Measurements from ENCODE around the gene SELENOK.
"Not testable (repeated sequence)": the region's sequence is repeated elsewhere in the genome, so short reads cannot be mapped to it uniquely, and the experiment has no call there.

The SELENOK gene

DNA sequence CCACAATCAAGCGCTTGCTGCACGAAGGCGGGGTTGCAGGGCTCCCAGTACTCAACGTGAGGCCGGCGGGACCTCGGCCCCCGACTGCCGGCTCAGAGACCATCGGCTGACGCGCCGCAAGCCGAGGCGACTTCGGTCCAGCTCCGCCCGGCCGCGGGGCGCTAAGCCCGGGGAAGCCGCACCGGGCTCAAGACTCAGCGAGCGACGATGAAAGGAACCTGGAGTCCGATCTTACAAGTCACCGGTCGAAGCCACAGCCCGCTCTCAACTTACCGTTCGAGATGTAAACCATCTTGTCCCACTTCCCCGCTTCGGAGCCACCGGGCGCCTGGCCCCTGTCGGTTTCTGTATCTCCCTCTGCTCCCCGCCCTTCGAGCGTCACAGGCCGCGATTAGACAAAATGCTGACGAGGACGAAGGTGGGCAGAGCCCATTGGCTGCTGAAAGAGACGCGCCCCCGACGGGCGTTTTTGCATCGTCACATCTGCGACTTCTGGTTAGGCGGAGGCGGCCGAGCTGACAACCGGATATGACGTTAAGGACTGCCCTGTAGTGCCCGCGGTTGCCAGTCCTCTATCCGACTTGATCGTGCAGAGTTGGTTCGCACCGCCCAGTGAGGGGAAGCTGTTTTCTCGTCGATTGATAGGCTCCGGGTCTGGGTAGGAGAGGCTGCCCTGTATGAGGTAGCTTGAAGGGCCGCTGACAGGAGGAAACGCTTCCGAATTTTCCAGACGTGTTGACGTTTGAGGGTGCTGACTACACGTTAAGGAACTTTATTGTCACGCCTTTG, at the start of gene SELENOK:
TSS of gene SELENOK (minus strand) at position 363 of the 789 bp plus-strand sequence.
- DNase-seq (ENCODE audit: low read depth): peak; percentile 91

DNA sequence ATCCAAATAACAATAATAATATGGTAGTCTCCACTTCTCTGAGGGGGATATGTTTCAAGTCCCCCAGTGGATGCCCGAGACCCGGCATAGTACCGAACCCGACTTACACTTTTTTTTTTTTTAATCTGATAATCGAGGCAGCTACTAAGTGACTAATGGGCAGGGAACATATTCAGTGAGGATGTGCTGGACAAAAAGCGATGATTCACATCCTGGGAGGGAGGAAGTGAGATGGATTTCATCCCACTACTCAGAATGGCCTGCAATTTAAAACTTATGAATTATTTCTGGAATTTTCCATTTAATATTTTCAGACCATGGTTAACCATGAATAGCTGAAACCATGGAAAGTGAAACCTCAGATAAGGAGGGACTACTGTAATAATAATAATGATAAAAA, 49.5 kb upstream of the SELENOK start:
- no peak for DNase-seq (ENCODE audit: low read depth)

DNA sequence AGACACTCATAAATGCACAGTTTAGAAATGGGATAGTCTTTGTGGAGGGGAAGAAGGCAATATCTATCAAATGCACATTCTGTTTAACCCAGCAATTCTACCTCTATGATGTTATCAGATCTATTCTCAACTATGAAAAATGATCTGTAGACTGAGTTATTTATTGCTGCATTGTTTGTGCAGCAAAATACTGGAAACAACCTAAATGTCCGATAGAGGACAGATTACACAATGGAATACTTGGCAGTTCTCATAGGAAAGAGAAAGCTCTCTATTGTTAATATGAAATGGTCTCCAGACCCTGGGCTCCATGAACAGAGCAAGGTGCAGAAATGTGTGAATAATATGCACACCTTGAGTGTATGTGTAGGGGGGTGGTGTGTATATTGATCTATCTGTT, 49.0 kb upstream of the SELENOK start:
- no peak for DNase-seq (ENCODE audit: low read depth)

DNA sequence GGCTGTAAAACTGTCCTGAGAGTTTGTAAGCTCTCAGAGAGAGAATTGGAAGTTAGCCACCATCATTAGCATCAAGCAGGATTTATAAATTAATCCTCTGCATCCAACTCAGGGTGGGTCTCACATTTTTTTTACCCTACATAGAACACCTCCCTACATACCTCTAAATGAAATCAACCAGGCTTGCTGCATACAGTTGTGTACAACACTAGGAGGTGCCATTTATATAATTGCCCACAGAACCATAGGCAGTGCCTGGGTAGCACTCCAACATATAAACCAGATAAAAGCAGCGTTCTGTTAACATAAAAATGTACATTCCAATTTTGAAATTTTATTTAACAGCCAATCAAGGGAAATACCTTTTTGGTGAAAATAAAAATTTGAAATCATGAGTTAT, 48.2 kb upstream of the SELENOK start:
- no peak for DNase-seq (ENCODE audit: low read depth)

DNA sequence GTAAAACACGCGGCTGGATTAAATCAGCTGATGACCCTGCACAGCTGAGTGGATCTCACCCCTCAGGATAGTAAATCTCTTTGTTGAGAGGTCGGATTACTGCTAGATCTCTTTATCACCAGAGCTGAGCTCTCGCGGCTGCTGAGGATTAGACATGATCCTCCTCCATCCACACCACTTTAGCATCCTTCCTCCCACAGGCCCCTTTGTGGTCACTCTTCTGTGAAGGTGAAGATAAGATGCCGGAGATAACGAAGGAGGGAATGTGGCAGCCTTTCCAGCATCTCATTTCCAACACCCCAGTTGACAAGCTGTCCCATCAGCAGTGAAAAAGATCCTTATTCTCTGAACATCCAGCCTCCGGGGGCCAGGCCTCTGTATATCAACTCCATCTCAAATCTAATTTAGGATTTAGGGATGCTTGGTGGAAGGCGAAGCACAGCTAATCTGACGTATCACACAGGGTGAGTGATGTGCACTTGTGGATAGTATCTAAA, 47.5 kb upstream of the SELENOK start:
- DNase-seq (ENCODE audit: low read depth): no peak

DNA sequence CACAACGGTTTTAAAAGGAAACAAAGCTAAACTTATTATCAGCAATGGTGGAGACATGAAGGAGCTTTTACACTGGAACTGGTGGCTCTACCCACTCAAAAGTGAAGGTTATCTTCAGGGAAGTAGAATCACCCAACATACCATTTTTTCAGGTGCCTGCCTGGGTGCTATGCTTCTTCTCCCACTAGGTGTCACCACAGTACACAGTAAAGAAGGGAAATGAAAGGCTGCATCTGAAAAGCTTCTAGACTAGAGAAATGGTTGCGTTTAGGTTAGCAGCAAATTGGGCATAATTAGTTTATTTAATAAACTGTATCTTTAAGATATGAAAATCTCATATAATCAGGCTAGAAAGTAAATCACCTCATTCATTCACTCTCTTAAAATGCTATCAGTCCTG, 47.0 kb upstream of the SELENOK start:
- DNase-seq (ENCODE audit: low read depth): peak; percentile 2

DNA sequence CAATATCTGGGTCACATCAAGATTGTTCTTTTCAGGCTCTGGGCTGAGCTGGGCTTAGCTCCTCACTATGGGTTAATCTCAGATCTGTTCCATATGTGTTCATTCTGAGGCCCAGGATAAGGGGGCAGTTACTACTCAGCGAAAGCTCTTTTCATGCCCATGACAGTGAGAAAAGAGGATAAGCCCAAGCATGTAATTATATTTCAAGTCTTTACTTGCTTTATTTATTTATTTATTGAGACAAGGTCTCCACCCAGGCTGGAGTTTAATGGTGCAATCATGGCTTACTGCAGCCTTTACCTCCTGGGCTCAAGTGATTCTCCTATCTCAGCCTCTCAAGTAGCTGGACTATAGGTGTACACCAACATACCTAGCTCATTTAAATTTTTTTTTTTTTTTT, 44.7 kb upstream of the SELENOK start:
- DNase-seq (ENCODE audit: low read depth): no peak

DNA sequence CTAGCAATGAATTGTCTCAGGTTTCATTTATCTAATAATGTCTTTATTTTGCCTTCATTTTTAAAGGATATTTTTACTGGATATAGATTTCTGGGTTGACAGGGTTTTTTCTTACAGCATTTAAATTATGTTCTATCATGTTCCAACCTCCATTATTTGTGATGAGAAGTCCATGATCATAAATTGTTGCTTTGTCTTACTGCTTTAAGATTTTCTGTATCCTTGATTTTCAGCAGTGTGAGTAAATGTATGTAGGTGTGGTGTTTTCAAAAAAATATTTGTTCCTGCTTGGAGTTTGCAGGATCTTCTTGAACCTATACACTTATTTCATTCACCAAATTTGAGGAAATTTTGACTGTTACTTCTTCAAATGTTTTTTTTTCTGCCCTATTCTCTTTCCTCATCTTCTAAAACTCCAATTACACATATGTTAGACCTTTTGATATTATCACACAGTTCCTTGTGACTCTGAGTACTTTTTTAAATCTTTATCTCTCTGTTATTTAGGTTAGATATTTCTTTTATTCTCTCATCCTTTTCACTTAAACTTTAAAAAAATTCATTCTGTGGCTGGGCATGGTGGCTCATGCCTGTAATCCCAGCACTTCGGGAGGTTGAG, 43.7 kb upstream of the SELENOK start:
- DNase-seq (ENCODE audit: low read depth): no peak

DNA sequence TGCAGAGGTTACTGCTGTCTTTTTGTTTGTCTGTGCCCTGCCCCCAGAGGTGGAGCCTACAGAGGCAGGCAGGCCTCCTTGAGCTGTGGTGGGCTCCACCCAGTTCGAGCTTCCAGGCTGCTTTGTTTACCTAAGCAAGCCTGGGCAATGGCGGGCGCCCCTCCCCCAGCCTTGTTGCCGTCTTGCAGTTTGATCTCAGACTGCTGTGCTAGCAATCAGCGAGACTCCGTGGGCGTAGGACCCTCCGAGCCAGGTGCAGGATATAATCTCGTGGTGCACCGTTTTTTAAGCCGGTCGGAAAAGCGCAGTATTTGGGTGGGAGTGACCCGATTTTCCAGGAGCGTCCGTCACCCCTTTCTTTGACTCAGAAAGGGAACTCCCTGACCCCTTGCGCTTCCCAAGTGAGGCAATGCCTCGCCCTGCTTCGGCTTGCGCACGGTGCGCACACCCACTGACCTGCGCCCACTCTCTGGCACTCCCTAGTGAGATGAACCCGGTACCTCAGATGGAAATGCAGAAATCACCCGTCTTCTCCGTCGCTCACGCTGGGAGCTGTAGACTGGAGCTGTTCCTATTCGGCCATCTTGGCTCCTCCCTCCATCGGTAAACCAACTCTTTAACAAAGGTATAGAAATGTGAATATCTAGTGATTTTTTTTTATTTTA, 35.7 kb upstream of the SELENOK start:
- DNase-seq (ENCODE audit: low read depth): not testable (repeated sequence)

DNA sequence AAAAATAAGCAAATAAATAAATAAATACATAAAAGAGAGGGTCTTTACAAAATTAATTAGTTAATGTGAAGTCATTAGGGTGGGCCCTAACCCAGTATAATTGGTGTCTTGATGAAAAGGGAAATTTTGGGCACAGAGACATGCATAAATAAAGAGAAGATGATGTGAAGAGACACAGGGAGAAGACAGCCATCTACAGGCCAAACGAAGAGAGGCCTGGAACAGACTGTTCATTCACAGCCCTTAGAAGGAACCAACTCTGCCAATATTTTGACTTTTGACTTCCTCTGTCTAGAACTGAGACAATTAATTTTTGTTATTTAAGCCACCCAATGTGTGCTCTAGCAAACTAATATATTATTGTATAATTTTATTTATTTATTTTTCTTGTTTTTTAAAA, 29.6 kb upstream of the SELENOK start:
- no peak for DNase-seq (ENCODE audit: low read depth)

DNA sequence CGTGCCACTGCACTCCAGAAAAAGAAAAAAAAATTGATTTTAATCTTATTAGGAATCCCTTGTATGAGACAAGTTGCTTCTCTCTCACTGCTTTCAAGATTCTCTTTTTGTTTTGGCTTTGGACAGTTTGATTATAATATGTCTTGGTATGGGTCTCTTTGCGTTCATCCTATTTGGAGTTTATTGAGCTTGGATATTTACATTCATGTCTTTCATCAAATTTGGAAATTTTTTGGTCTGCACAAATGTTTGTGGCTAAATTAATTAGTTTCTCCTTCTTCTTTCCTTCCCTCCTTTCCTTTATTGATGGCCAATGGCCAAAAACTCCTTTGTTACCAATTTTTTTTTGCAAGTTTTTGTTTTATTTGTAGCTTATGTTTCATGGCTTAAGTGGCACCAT, 28.1 kb upstream of the SELENOK start:
- DNase-seq (ENCODE audit: low read depth): no peak

DNA sequence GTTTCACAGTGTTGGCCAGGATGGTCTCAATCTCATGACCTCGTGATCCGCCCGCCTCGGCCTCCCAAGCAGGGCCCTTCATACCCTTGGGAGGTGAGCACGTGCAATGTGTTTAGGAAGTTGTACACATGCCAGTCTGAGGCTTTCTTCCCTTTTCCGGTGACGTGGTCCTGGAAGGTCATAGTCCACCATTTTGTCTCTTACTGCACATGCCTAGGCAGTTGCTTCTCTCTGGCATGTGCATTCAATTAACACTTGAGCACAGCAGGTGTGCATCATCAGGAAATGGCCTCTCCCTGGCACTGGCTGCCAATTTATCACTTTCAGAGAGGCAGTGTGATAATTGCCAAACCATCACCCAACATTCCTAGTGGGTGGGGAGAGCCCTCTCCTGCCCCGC, 21.7 kb upstream of the SELENOK start:
- no peak for DNase-seq (ENCODE audit: low read depth)

DNA sequence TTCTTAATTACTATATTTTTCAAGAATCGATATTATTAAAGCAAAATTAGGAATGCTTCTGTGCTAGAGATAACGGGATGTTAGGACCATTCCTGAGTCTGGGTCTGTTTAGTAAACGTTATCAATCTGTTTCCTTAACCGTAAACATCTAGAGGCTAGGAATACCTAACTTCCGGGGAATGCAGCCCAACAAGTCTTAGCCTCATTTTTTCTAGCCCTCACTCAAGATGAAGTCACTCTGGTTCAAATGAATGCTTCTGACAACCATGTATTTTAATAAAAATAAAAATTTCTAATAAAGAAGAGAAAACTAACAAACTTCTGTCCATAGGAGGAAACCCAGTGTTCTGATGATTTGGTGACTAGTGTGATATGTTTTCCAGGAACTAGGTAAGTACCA, 11.1 kb upstream of the SELENOK start:
- DNase-seq (ENCODE audit: low read depth): no peak

DNA sequence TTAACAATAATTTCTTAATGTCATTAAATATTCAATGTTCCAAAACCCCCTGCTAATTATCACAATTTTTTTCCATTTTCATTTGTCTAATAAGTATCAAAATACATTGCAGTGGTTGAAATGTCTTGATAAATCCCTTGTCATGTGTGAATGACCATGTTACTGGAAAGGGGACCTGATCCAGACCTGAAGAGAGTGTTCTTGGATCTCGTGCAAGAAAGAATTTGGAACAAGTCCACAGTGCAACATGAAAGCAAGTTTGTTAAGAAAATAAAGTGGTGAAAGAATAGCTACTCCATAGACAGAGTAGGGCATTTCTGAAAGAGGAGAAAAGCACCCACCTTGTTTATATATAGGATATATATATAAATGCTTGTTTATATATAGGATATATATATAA, 10.4 kb upstream of the SELENOK start:
- DNase-seq (ENCODE audit: low read depth): no peak

DNA sequence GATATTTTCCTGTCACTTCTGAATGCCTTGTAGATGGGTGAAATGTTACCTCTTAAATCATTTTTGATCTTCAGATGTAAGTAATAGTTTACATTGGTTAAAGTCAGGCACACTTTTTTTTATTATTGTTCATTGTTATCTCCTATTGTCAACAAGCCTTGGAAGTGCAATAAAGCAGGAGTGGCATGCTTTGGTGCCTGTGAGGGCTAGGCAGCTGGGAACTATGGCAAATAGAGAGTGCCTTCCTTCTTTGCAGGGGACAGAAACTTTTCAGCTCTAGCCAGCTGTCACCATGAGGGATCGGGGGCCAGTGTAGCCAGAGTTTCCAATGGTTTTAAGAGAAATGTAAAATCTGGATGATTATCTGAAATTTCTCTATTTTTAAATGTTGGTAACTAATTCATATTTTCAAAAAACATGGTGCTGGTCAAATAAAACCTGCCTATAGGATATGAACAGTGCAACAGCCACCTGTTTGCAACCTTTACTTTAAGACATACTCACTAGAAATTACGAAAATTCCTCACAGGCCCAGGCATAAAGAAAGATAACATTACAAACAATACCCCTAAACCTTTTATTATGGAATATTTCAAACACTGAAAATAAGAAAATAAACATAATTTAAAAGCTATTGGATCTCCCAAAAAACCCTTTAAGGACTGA, 9.1 kb upstream of the SELENOK start:
- no peak for DNase-seq (ENCODE audit: low read depth)

DNA sequence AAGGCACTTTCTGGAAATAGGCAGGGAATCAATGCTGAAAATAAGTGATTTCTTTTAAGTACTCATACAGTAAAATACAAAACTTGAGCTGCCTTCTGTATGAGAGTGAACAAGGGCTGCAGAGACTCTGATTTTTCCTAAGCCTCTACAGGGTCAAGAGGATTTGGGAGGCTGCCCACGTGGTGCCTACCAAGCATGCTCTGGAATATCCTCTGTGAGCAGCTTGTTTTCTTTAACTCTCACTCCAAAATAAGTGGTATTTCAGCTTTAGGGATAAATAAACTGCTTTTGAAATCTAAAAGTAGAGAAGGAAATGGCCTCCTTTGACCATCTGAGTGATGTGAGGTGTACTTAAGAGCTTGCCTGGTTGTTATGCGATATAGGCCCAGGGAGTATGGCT, 8.1 kb upstream of the SELENOK start:
- DNase-seq (ENCODE audit: low read depth): no peak

DNA sequence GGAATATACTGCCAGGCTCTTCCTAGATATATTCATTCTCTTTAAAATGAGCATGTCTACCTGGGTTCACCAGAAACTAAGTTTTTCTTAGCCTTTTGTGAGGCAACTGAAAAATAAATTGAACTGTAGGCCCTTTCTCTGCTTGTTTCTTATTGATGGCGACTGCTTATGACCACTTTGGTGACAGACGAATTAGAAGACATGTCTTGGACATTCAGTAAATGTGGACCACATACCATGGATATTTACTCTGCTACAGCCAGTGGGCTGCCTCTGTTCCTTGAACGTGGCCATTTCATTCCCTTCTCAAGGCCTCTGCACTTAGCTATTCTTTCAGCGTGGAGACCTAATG, 603 bp upstream of the SELENOK start:
- no peak for DNase-seq (ENCODE audit: low read depth)

DNA sequence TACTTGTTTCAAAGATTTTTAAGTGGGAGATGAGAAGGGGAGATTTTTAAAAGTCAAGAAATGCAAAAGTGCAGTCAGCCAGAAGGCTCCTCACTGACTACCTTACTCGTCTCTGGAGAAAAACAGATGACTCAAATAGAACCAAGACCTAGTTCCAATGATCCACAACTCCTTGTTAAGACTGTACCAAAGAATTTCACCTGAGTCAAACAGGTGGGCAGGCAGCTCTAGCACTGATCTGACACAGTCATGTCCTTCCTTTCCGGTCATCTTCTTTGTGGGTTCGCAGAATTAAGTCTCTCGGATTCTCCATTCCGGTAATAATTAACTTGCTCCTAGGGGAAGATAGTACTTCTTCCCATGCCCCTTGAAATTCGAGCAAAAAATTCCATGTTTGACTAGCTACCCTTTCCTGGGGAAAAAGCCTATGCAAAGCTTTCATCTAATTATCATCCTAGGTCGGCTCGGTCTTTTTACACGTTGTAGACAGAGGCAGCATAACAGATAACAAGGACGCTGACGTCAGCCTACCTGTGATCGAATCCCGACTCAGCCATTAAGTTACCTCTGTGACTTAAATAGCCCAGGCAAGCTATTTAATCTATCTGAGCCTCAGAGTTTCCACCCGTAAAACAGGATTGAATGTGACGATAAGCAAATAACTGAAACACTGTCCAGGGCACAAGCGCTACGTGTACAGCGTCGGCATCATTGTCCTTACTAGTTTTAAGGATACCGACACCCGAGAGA, 758 bp downstream of the SELENOK start:
- DNase-seq (ENCODE audit: low read depth): no peak

DNA sequence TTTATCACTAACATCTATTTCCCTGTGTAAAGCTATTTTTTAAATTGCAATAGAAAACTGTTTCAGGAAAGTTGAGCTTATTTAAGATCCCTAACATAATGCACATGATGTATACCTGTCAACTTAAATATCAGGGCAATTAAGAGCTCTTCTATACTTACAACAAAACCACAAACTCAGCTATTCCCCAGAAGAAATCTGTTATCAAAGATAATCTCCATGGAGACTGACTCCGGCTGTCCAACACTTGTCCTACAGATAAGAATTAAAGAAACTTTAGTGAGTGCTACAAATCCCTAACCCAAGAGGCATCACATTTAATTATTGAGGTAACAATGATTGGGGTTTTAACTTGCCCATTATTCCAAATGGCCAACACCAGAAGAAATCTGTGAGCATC, 3.4 kb downstream of the SELENOK start:
- no peak for DNase-seq (ENCODE audit: low read depth)

DNA sequence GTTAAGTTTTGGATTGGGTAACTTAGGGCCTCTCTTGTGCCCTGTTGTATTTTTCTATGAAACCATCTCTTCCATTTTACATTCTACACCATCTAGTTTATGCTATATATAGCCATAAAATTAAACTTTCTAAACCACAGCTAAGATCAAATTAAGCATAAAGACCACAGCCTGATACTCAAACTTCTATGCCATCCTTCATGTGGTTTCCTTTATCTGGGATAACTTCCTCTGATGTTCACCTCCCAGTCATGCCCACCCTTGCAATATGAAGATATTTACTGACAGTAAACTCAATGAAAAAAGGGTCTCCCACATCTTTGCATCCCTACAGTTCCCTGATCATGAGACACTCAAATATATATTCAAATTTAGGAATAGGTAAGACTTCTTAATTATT, 4.2 kb downstream of the SELENOK start:
- no peak for DNase-seq (ENCODE audit: low read depth)

DNA sequence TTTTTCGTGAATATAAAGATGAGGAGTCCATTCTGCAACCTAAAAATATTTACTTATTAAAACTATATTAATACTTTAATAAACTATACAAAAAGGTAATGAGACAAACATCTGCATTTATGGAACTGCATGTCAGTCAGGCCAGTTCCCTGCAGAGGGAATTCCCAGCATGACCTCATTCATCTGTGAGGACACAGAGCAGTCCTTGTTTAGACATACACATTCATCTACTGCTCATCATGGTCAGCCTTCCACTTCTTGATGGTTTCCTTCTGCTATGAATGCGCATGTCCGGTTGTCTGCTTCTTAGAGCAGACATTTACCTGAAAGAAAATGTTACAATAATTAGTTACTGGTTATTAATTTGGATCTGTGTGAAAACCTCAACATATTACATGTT, 6.4 kb downstream of the SELENOK start:
- no peak for DNase-seq (ENCODE audit: low read depth)

DNA sequence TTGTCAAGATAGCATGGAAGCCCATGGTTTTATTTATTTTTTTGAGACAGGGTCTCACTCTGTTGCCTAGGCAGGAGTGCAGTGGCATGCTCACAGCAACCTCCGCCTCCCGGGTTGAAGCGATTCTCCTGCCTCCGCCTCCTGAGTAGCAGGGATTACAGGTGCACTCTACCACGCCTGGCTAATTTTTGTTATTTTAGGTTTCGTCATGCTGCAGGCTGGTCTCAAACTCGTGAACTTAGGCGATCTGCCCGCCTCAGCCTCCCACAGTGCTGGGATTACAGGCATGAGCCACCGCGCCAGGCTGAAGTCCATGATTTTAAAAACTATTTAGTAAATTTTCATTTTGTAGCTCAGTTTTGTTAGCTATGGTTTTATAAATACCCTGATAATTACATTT, 7.0 kb downstream of the SELENOK start:
- no peak for DNase-seq (ENCODE audit: low read depth)
